HCT116 (cell line): ENCODE results near the gene ATF2. TPM values are rescaled to one million over a fixed set of nuclear protein-coding genes. Genes with fewer than 3 reads are reported as not detected.
A peak's percentile ranks its signal among the peaks of the same experiment; 100 is the strongest.

Experiments used
- ATAC-seq: fragments of 200-7000 bp; cut with Tn5 transposase; 2 replicates; pipeline ENCODE4 v1.9.1; 2020; ENCODE audit warnings: mild to moderate bottlenecking, moderate library complexity
- BruUV-seq: library from RNA; stranded (reverse); fragments of 400-500 nt; replicated peaks from 2 replicates; lab custom pipeline; 2021; lab: Mats Ljungman, UMichigan
- CTCF ChIA-PET: fragments of 300-600 bp; sonication (Branson Sonifier 250); formaldehyde crosslinking; loops from one replicate; lab custom pipeline; 2021; ENCODE audit warnings: antibody characterized with exemption; lab: Charles Lee
- POLR2A ChIA-PET: fragments of 300-600, 350-600 bp; sonication (Branson Sonifier 250); formaldehyde crosslinking; loops from one replicate; lab custom pipeline; 2021; ENCODE audit warnings: antibody characterized with exemption; lab: Charles Lee
- RAD21 ChIA-PET, 2 experiments: fragments of 300-600 bp; sonication (Branson Sonifier 250); formaldehyde crosslinking; loops; one replicate each; lab custom pipeline; 2023; ENCODE audit warnings: low total read pairs in 2 of 2; ENCODE audit not compliant: uncharacterized antibody in 2 of 2, unreplicated experiment in 2 of 2, low non-redundant PET in 1 of 2; lab: Charles Lee
- DNase-seq: peaks from one replicate; pipeline ENCODE4 v3.0.0-alpha.2; 2010; ENCODE audit warnings: low read depth, low spot score
- H2AFZ ChIP-seq: fragments of 200-600 bp; shearing (Covaris generic), sonication (generic); 2 replicates; pipeline ENCODE4 v1.6.1; 2017; ENCODE audit warnings: low read depth, mixed run types, mixed read lengths, antibody characterized with exemption, low read length; ENCODE audit not compliant: poor library complexity, severe bottlenecking
- H3K27ac ChIP-seq: 2 replicates; pipeline ENCODE4 v1.5.1; 2012; ENCODE audit warnings: low read depth, low read length
- H3K27me3 ChIP-seq: fragments of 200-600 bp; sonication (generic); 2 replicates; pipeline ENCODE4 v1.6.1; 2016; ENCODE audit warnings: mixed run types, low read length, mixed read lengths; ENCODE audit not compliant: insufficient read depth
- H3K36me3 ChIP-seq, 2 experiments: fragments of 200-500 bp in 1 of 2; fragments of 200-600 bp in 1 of 2; sonication (Bioruptor generic) in 1 of 2; sonication (generic) in 1 of 2; 2 replicates each; pipeline versions ENCODE4 v1.5.1 to v1.6.1; 2014 to 2016; ENCODE audit warnings: low read length in 2 of 2, inconsistent platforms in 1 of 2, mixed read lengths in 1 of 2, mixed run types in 1 of 2; ENCODE audit not compliant: insufficient read depth in 2 of 2, control insufficient read depth in 1 of 2
- H3K4me1 ChIP-seq, 2 experiments: fragments of 200-600 bp in 1 of 2; sonication (generic) in 1 of 2; 2 replicates each; pipeline versions ENCODE4 v1.5.1 to v1.6.1; 2012 to 2017; ENCODE audit warnings: low read length in 2 of 2, inconsistent platforms in 1 of 2, mild to moderate bottlenecking in 1 of 2, mixed read lengths in 1 of 2, mixed run types in 1 of 2, moderate library complexity in 1 of 2; ENCODE audit not compliant: insufficient read depth in 2 of 2, control insufficient read depth in 1 of 2
- H3K4me2 ChIP-seq: fragments of 200-600 bp; sonication (generic); 2 replicates; pipeline ENCODE4 v1.6.1; 2017; ENCODE audit warnings: mixed run types, low read length, mixed read lengths
- H3K4me3 ChIP-seq, 2 experiments: fragments of 200-600 bp in 1 of 2; sonication (generic) in 1 of 2; replicated peaks in 1 of 2; 2 replicates each; pipeline ENCODE4 v1.5.1; 2011 to 2016; ENCODE audit warnings: low read length in 2 of 2, control low read depth in 1 of 2, low read depth in 1 of 2, mild to moderate bottlenecking in 1 of 2, mixed read lengths in 1 of 2, mixed run types in 1 of 2
- H3K79me2 ChIP-seq: fragments of 200-600 bp; sonication (generic); 2 replicates; pipeline ENCODE4 v1.6.1; 2017; ENCODE audit warnings: mild to moderate bottlenecking, mixed run types, low read length, moderate library complexity, mixed read lengths; ENCODE audit not compliant: insufficient read depth
- H3K9ac ChIP-seq: fragments of 200-600 bp; sonication (generic); 2 replicates; pipeline ENCODE4 v1.6.1; 2016; ENCODE audit warnings: low read length, mixed read lengths
- H3K9me2 ChIP-seq: fragments of 200-600 bp; sonication (generic), shearing (Covaris generic); 2 replicates; pipeline ENCODE4 v1.6.1; 2017; ENCODE audit warnings: mixed run types, mild to moderate bottlenecking, moderate library complexity; ENCODE audit not compliant: insufficient read depth
- H3K9me3 ChIP-seq, 2 experiments: fragments of 200-500 bp in 1 of 2; fragments of 200-600 bp in 1 of 2; sonication (Bioruptor generic) in 1 of 2; sonication (generic) in 1 of 2; 2 replicates each; pipeline ENCODE4 v1.6.1; 2014 to 2017; ENCODE audit warnings: low read length in 2 of 2, mixed read lengths in 2 of 2, inconsistent platforms in 1 of 2, low read depth in 1 of 2, mild to moderate bottlenecking in 1 of 2, mixed run types in 1 of 2, moderate library complexity in 1 of 2; ENCODE audit not compliant: control insufficient read depth in 1 of 2, insufficient read depth in 1 of 2
- H4K20me1 ChIP-seq: fragments of 200-600 bp; sonication (generic), shearing (Covaris generic); 2 replicates; pipeline ENCODE4 v1.6.1; 2017; ENCODE audit warnings: mixed run types, mild to moderate bottlenecking, moderate library complexity; ENCODE audit not compliant: insufficient read depth
- CBX3 ChIP-seq: IDR thresholded peaks from 2 replicates; pipeline ENCODE4 v1.6.1; 2012; ENCODE audit warnings: low read depth
- ELF1 ChIP-seq: IDR thresholded peaks from 2 replicates; pipeline ENCODE4 v1.6.1; 2012; ENCODE audit warnings: low read depth, borderline replicate concordance
- EZH2 ChIP-seq: fragments of 200-600 bp; sonication (generic); IDR thresholded peaks from 2 replicates; pipeline ENCODE4 v1.6.1; 2017; ENCODE audit warnings: antibody characterized with exemption, mixed run types
- JUND ChIP-seq: IDR thresholded peaks from 2 replicates; pipeline ENCODE4 v1.6.1; 2012
- RAD21 ChIP-seq: IDR thresholded peaks from 2 replicates; pipeline ENCODE4 v1.6.1; 2012; ENCODE audit warnings: low read depth, mild to moderate bottlenecking
- SP1 ChIP-seq: IDR thresholded peaks from 2 replicates; pipeline ENCODE4 v1.6.1; 2012; ENCODE audit warnings: low read depth
- SRF ChIP-seq: IDR thresholded peaks from 2 replicates; pipeline ENCODE4 v1.6.1; 2012; ENCODE audit warnings: low read depth
- TCF7L2 ChIP-seq: IDR thresholded peaks from 2 replicates; pipeline ENCODE4 v1.7.0; 2011; ENCODE audit warnings: borderline replicate concordance, inconsistent platforms; ENCODE audit not compliant: insufficient read depth, insufficient read length; ENCODE audit errors: extremely low read depth
- YY1 ChIP-seq: IDR thresholded peaks from 2 replicates; pipeline ENCODE4 v1.6.1; 2011; ENCODE audit warnings: low read length, low read depth, moderate library complexity, mild to moderate bottlenecking; ENCODE audit not compliant: insufficient replicate concordance; ENCODE audit errors: extremely low read depth
- ZFX ChIP-seq: fragments of 450-650 bp; IDR thresholded peaks from 2 replicates; pipeline ENCODE4 v1.6.1; 2017
- intact Hi-C: fragments of 100-400 bp; cut with micrococcal nuclease; formaldehyde crosslinking; loops from 2 replicates; pipeline ENCODE4 v1.10.0; 2022
- total RNA-seq: library from RNA; stranded (reverse); gene quantifications from one replicate; pipeline ENCODE4 v1.2.1, GENCODE V29; 2021; ENCODE audit not compliant: unreplicated experiment
- TF ChIP-seq, protein P1 (sequence below): IDR thresholded peaks from 2 replicates; pipeline ENCODE4 v1.6.1; 2012
- TF ChIP-seq, protein P2 (sequence below): IDR thresholded peaks from 2 replicates; pipeline ENCODE4 v1.6.1; 2011; ENCODE audit warnings: mild to moderate bottlenecking, low read length, moderate library complexity; ENCODE audit not compliant: insufficient replicate concordance; ENCODE audit errors: extremely low read depth
- TF ChIP-seq, protein P3 (sequence below): IDR thresholded peaks from 2 replicates; pipeline ENCODE4 v1.6.1; 2012

Gene ATF2
- total RNA-seq, 1 experiment from 2014 or later = 29.6 TPM

DNA sequence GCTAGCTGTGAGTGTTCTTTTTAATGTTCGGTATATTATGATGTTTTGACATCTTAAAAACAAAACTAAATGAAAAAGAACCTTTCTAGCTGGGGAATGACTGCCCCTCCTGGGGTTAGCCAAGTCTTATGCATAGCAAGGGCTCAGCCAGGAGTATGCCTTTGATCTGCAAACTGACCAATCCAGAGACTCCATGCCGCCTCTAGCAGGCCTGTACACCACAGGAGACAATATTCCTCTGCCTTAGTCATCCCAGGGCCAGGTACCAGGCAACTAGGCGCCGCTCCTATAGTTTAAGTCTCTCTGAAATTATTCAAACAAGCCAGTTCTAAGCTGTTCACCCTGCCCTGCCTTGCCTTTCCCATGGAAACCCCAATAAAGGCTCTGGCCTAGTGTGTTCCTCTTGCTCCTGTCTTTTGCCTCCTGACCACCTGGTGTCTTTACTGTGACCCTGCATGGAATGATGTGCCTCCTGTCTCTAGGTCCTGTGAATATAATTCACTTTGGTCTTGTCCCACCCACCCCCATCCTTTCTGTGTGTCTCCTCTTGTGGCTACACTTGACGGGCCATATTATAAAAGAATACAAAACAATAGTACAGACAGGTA lies 110.8 kb downstream of the ATF2 start:
- peak overlapping the region; percentile 43 for H3K4me2 ChIP-seq
- H3K4me3 ChIP-seq = no peak overlapping the region
- H2AFZ ChIP-seq = no peak overlapping the region
- no peaks in the 10 kb centered on the region for H3K79me2 ChIP-seq
- ChIA-PET POLR2A (interaction anchor here (0.7 kb wide), 1 partner anchor 8 kb away, joined by 3 read pairs; no protein-coding TSS in a partner anchor), RAD21 (no interaction called here), CTCF (no interaction called here)
- no peaks in the 10 kb centered on the region for H3K36me3 ChIP-seq
- BruUV-seq = no TSS peak
- H4K20me1 ChIP-seq = no peaks in the 10 kb centered on the region
- no peaks in the 10 kb centered on the region for H3K9me2 ChIP-seq
- H3K9ac ChIP-seq = no peak overlapping the region
- DNase-seq (peak; percentile 57), ATAC-seq (peak; percentile 98)
- H3K9me3 ChIP-seq = no peaks in the 10 kb centered on the region
- peaks cover 15 to 19% of the 10 kb centered on the region in 2 experiments for H3K4me1 ChIP-seq
- H3K27ac ChIP-seq = peak overlapping the region; percentile 26; the same call in 1 of the 2 replicates
- TF ChIP-seq TCF7L2 (peak; percentile 87), SP1 (no peak)
- H3K27me3 ChIP-seq = no peaks in the 10 kb centered on the region
- intact Hi-C loops = no loop called here

DNA sequence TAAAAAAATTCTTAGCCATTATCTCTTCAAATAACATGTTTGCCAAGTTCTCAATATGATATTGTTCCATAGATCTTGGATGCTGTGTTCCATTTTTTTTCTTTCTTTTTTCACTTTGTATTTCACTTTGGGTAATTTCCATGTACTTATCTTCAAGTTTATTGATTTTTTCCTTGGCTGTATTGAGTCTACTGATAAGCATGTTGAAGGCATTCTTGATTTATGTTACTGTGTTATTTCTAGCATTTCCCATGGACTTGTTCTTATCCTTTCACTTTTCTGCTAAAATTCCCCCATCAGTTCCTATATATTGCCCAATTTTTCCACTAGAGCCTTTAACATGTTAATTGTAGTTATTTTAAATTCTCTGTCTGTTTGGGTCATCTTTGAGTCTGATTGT lies 112.0 kb downstream of the ATF2 start:
- H3K9ac ChIP-seq = no peak overlapping the region
- no peaks in the 10 kb centered on the region for H3K79me2 ChIP-seq
- H3K27ac ChIP-seq = no peak overlapping the region
- H3K9me2 ChIP-seq = no peaks in the 10 kb centered on the region
- ChIA-PET POLR2A (no interaction called here), RAD21 (no interaction called here), CTCF (no interaction called here)
- no peaks in the 10 kb centered on the region for H3K27me3 ChIP-seq
- H3K4me1 ChIP-seq = peaks cover 15 to 19% of the 10 kb centered on the region in 2 experiments
- no peak for DNase-seq
- H2AFZ ChIP-seq = no peak overlapping the region
- no peaks in the 10 kb centered on the region for H3K36me3 ChIP-seq
- BruUV-seq = no TSS peak
- H3K9me3 ChIP-seq = no peaks in the 10 kb centered on the region
- no peak for ATAC-seq
- intact Hi-C loops = no loop called here
- no peak overlapping the region for H3K4me3 ChIP-seq
- H3K4me2 ChIP-seq = no peak overlapping the region
- TF ChIP-seq YY1 (no peak), EZH2 (no peak), TCF7L2 (no peak), RAD21 (no peak), CBX3 (no peak), SP1 (no peak), JUND (no peak), ZFX (no peak), ELF1 (no peak), SRF (no peak)
- TF ChIP-seq, protein P1, sequence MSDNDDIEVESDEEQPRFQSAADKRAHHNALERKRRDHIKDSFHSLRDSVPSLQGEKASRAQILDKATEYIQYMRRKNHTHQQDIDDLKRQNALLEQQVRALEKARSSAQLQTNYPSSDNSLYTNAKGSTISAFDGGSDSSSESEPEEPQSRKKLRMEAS = no peak
- TF ChIP-seq, protein P2, sequence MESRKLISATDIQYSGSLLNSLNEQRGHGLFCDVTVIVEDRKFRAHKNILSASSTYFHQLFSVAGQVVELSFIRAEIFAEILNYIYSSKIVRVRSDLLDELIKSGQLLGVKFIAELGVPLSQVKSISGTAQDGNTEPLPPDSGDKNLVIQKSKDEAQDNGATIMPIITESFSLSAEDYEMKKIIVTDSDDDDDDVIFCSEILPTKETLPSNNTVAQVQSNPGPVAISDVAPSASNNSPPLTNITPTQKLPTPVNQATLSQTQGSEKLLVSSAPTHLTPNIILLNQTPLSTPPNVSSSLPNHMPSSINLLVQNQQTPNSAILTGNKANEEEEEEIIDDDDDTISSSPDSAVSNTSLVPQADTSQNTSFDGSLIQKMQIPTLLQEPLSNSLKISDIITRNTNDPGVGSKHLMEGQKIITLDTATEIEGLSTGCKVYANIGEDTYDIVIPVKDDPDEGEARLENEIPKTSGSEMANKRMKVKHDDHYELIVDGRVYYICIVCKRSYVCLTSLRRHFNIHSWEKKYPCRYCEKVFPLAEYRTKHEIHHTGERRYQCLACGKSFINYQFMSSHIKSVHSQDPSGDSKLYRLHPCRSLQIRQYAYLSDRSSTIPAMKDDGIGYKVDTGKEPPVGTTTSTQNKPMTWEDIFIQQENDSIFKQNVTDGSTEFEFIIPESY = no peak
- TF ChIP-seq, protein P3, sequence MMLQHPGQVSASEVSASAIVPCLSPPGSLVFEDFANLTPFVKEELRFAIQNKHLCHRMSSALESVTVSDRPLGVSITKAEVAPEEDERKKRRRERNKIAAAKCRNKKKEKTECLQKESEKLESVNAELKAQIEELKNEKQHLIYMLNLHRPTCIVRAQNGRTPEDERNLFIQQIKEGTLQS = no peak
- no peaks in the 10 kb centered on the region for H4K20me1 ChIP-seq
